Effector memory CD8-positive, alpha-beta T cell (primary cell): ENCODE results near the gene CHD9.
"Not testable (repeated sequence)": the region's sequence is repeated elsewhere in the genome, so short reads cannot be mapped to it uniquely, and the experiment has no call there.

Source experiments
- ATAC-seq: fragments of 150-1000 bp; cut with Tn5 transposase; replicated peaks from 2 replicates; pipeline ENCODE4 v1.10.0; 2021; ENCODE audit warnings: mild to moderate bottlenecking, moderate library complexity
- DNase-seq, 3 experiments: peaks; one replicate each; pipeline ENCODE4 v3.0.0; 2021
- H3K27ac Mint-ChIP-seq, 2 donors: one replicate each; pipeline ENCODE4 v1.8.0; 2022; ENCODE audit warnings: mild to moderate bottlenecking in 2 of 2, mixed read lengths in 2 of 2, moderate library complexity in 2 of 2
- H3K27me3 Mint-ChIP-seq, 2 donors: one replicate each; pipeline ENCODE4 v1.8.0; 2022; ENCODE audit warnings: mixed read lengths in 2 of 2
- H3K36me3 Mint-ChIP-seq: one replicate; pipeline ENCODE4 v1.8.0; 2022; ENCODE audit warnings: mild to moderate bottlenecking, moderate library complexity, mixed read lengths; ENCODE audit not compliant: insufficient read depth
- H3K4me1 Mint-ChIP-seq, 2 donors: one replicate each; pipeline ENCODE4 v1.8.0; 2022; ENCODE audit warnings: low read depth in 2 of 2, mixed read lengths in 2 of 2
- H3K4me3 Mint-ChIP-seq, 2 donors: one replicate each; pipeline ENCODE4 v1.8.0; 2022; ENCODE audit warnings: mild to moderate bottlenecking in 2 of 2, mixed read lengths in 2 of 2, moderate library complexity in 2 of 2
- H3K9me3 Mint-ChIP-seq, 2 donors: one replicate each; pipeline ENCODE4 v1.8.0; 2022; ENCODE audit warnings: mixed read lengths in 2 of 2

Gene CHD9

DNA sequence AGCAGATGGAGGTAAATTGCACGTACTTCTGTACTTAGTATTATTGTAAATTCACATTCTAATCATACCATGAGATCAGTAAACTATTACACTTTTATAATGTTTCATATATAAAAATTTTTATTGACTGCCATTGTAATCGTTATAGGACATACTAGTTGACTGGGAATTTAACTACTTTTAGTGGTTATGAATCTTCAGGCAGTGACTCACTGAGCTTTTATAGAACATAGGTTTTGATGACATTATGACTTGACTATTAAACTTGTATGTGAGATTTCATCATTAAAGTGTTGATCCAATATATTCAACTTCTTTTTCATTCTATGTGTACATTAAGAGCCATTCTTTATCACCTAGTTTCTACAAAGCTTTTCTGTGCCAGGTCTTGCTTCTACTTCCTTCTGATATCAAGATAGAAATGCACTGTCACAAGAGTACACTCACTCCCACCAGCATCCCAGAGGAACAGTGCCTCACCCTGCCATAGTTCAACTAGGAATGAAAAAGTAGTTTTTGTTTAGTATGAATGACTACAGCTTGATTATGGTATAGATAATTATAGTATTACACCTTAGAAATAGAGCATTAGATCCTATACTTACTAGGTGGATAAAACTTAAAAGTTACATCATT lies 237.1 kb downstream of the CHD9 start:
- no peak overlapping the region for H3K4me3 Mint-ChIP-seq
- peaks cover 50% of the 10 kb centered on the region for H3K36me3 Mint-ChIP-seq
- no peaks in the 10 kb centered on the region for H3K27me3 Mint-ChIP-seq
- DNase-seq (no peak), ATAC-seq (no peak)
- H3K4me1 Mint-ChIP-seq: peaks cover 0 to 2% of the 10 kb centered on the region in 2 donors
- no peak overlapping the region for H3K27ac Mint-ChIP-seq
- no peaks in the 10 kb centered on the region for H3K9me3 Mint-ChIP-seq

- H3K27ac Mint-ChIP-seq: no peak overlapping the region
- H3K27me3 Mint-ChIP-seq: no peaks in the 10 kb centered on the region
- H3K4me1 Mint-ChIP-seq: peaks cover 0 to 2% of the 10 kb centered on the region in 2 donors
- H3K36me3 Mint-ChIP-seq: peaks cover 43% of the 10 kb centered on the region
- DNase-seq (no peak), ATAC-seq (no peak)
- no peaks in the 10 kb centered on the region for H3K9me3 Mint-ChIP-seq
- H3K4me3 Mint-ChIP-seq: no peak overlapping the region
Measured at GRCh38 chr16:53297477-53297876, 242.7 kb downstream of the CHD9 start.

- H3K9me3 Mint-ChIP-seq: no peaks in the 10 kb centered on the region
- peaks cover 58% of the 10 kb centered on the region for H3K36me3 Mint-ChIP-seq
- H3K4me1 Mint-ChIP-seq: no peaks in the 10 kb centered on the region
- no peak for DNase-seq
- H3K27ac Mint-ChIP-seq: no peak overlapping the region
- no peaks in the 10 kb centered on the region for H3K27me3 Mint-ChIP-seq
- no peak for ATAC-seq
- H3K4me3 Mint-ChIP-seq: no peak overlapping the region
Measured at GRCh38 chr16:53304334-53304733, 249.5 kb downstream of the CHD9 start.

GRCh38 chr16:53305743-53306142 lies 251.0 kb downstream of the CHD9 start:
- Mint-ChIP-seq H3K9me3 (no peaks in the 10 kb centered on the region), H3K27me3 (no peaks in the 10 kb centered on the region), H3K4me3 (no peak overlapping the region), H3K36me3 (peaks cover 71% of the 10 kb centered on the region), H3K4me1 (no peaks in the 10 kb centered on the region), H3K27ac (no peak overlapping the region)
- ATAC-seq (no peak), DNase-seq (no peak)

DNA sequence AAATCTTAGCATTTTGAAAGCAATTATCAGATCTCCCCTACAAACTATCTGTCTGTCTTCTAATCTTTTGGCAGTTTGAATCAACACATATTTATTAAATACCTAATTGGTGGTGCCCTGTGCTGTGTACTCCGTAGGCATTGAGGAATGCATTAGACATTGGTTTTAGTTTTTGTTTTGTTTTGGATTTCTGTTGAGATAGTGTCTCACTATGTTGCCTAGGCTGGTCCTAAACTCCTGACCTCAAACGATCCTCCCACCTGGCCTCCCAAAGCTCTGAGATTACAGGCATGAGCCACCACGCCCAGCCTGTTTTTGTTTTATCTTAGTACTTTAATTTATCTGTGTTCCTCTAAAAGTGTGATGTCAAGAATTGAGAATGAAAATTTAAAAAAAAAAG lies 254.7 kb downstream of the CHD9 start:
- DNase-seq: no peak
- Mint-ChIP-seq H3K27me3 (no peaks in the 10 kb centered on the region), H3K4me3 (no peak overlapping the region), H3K9me3 (no peaks in the 10 kb centered on the region), H3K36me3 (peaks cover 75% of the 10 kb centered on the region), H3K4me1 (no peaks in the 10 kb centered on the region), H3K27ac (peak overlapping the region in 1 of 2 donors; percentile 31)
- ATAC-seq: no peak

DNA sequence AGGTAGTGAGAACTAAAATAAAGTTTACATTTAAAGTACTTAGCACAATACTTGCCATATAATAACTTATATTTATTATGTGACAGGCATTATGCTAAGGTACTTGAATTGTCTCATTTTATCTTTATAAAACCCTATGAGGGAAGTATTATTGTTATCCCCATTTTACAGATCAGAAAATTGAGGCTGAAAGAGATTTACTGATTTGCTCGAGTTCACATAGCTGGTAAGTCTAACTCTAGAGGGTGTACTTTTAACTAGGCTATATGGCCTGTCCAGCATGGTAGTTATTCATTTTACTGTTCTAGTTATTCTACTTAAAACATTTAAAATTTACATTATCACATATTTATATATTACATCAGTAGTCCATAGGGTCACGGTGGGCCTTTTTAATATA lies 266.2 kb downstream of the CHD9 start:
- H3K4me1 Mint-ChIP-seq: no peaks in the 10 kb centered on the region
- H3K9me3 Mint-ChIP-seq: no peaks in the 10 kb centered on the region
- ATAC-seq (no peak), DNase-seq (no peak)
- no peak overlapping the region for H3K27ac Mint-ChIP-seq
- H3K4me3 Mint-ChIP-seq: no peak overlapping the region
- no peaks in the 10 kb centered on the region for H3K27me3 Mint-ChIP-seq
- peaks cover 36% of the 10 kb centered on the region for H3K36me3 Mint-ChIP-seq

DNA sequence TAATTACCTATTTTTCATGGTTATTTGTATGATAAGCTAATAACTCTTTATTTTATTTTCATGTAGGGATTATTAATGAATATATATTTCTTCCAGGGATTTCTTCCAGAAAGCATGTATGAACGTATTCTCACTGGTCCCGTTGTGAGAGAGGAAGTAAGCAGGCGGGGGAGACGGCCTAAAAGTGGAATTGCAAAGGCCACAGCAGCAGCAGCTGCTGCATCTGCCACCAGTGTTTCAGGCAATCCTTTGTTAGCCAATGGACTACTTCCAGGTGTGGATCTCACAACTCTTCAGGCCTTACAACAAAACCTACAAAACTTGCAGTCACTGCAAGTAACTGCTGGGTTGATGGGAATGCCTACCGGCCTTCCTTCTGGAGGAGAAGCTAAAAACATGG lies 269.1 kb downstream of the CHD9 start:
- DNase-seq (no peak), ATAC-seq (no peak)
- peaks cover 12% of the 10 kb centered on the region for H3K36me3 Mint-ChIP-seq
- no peaks in the 10 kb centered on the region for H3K9me3 Mint-ChIP-seq
- H3K27ac Mint-ChIP-seq: no peak overlapping the region
- H3K27me3 Mint-ChIP-seq: no peaks in the 10 kb centered on the region
- no peaks in the 10 kb centered on the region for H3K4me1 Mint-ChIP-seq
- H3K4me3 Mint-ChIP-seq: no peak overlapping the region

DNA sequence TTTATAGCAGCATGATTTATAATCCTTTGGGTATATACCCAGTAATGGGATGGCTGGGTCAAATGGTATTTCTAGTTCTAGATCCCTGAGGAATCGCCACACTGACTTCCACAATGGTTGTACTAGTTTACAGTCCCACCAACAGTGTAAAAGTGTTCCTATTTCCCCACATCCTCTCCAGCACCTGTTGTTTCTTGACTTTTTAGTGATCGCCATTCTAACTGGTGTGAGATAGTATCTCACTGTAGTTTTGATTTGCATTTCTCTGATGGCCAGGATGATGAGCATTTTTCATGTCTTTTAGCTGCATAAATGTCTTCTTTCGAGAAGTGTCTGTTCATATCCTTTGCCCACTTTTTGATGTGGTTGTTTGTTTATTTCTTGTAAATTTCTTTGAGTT lies 276.2 kb downstream of the CHD9 start:
- ATAC-seq, H3K9me3 Mint-ChIP-seq, H3K27ac Mint-ChIP-seq, DNase-seq, H3K36me3 Mint-ChIP-seq, H3K4me3 Mint-ChIP-seq, H3K27me3 Mint-ChIP-seq: not testable (repeated sequence)
- H3K4me1 Mint-ChIP-seq: peaks cover 11 to 17% of the 10 kb centered on the region in 2 donors

DNA sequence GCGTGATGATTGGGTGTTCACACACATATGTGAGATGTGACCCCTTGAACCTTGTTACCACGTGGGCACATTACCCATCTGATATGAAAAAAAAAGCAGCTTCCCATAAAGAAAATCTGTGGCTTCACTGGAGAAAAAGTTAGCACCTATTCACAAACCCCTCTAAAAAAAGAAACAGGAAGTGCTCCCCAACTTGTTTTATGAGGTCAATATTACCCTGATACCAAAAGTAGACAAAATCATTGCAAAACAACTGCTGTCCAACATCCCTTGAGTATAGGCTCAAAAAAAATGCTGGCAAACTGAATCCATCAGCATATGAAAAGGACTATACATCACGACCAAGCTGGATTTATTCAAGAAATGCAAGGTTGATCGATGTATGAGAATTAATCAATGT lies 279.8 kb downstream of the CHD9 start:
- Mint-ChIP-seq H3K36me3 (no peaks in the 10 kb centered on the region), H3K27me3 (no peaks in the 10 kb centered on the region), H3K27ac (peak overlapping the region in 1 of 2 donors; percentile 17), H3K4me1 (peaks cover 13 to 17% of the 10 kb centered on the region in 2 donors), H3K4me3 (peak overlapping the region in 1 of 2 donors; percentile 7), H3K9me3 (no peaks in the 10 kb centered on the region)
- ATAC-seq: no peak
- no peak for DNase-seq

- H3K4me3 Mint-ChIP-seq: no peak overlapping the region
- no peaks in the 10 kb centered on the region for H3K36me3 Mint-ChIP-seq
- no peaks in the 10 kb centered on the region for H3K27me3 Mint-ChIP-seq
- H3K27ac Mint-ChIP-seq: no peak overlapping the region
- DNase-seq (no peak), ATAC-seq (no peak)
- peaks cover 13 to 17% of the 10 kb centered on the region in 2 donors for H3K4me1 Mint-ChIP-seq
- no peaks in the 10 kb centered on the region for H3K9me3 Mint-ChIP-seq
Measured at GRCh38 chr16:53337294-53337693, 282.5 kb downstream of the CHD9 start.

- peaks cover 3 to 4% of the 10 kb centered on the region in 2 donors for H3K4me1 Mint-ChIP-seq
- H3K4me3 Mint-ChIP-seq: no peak overlapping the region
- ATAC-seq (no peak), DNase-seq (no peak)
- H3K27ac Mint-ChIP-seq: no peak overlapping the region
- H3K27me3 Mint-ChIP-seq: no peaks in the 10 kb centered on the region
- no peaks in the 10 kb centered on the region for H3K36me3 Mint-ChIP-seq
- H3K9me3 Mint-ChIP-seq: no peaks in the 10 kb centered on the region
Measured at GRCh38 chr16:53341792-53342191, 287.0 kb downstream of the CHD9 start.

- no peak for DNase-seq
- ATAC-seq: no peak
- H3K9me3 Mint-ChIP-seq: no peaks in the 10 kb centered on the region
- no peaks in the 10 kb centered on the region for H3K36me3 Mint-ChIP-seq
- H3K4me1 Mint-ChIP-seq: peaks cover 0 to 4% of the 10 kb centered on the region in 2 donors
- H3K27ac Mint-ChIP-seq: no peak overlapping the region
- H3K27me3 Mint-ChIP-seq: peaks cover 16 to 21% of the 10 kb centered on the region in 2 donors
- H3K4me3 Mint-ChIP-seq: no peak overlapping the region
Measured at GRCh38 chr16:53355064-53355463, 300.3 kb downstream of the CHD9 start.

DNA sequence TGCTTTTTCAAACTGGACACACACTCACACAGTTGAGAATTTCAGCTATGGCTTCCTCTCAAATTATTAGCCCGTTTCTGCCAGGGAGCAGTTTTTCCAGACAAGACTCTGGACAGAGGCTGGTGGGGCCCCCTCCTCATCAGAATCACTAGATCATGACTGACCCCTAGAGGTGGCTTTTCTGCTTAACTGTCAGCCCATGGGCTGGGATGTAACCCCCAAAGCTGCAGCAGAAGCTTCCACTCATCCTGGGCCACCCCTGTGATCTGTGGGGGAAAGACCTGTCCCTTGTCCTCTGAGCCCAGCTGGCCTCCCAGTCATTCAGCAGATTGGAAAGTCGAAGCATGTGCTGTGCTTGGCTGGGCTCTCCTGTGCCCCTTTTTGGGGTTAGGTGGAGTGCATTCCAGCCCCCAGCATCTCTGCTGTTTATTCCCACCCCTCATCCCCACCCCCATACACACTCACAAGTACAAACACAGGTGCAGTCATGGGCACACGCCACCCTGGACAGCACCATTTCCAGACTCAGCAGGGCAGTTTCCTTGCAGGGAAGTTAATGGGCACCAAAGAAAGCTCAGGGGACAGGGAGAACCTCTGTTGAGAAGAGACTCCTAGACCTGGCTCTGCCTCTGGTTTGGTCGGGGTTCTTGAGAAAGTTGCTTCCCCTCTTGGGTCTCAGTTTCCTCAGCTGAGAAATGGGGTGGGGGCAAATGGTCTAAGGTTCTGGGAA lies 301.9 kb downstream of the CHD9 start:
- Mint-ChIP-seq H3K4me3 (no peak overlapping the region), H3K27ac (no peak overlapping the region), H3K27me3 (peaks cover 16 to 29% of the 10 kb centered on the region in 2 donors), H3K9me3 (no peaks in the 10 kb centered on the region), H3K36me3 (no peaks in the 10 kb centered on the region), H3K4me1 (peaks cover 0 to 4% of the 10 kb centered on the region in 2 donors)
- ATAC-seq: no peak
- no peak for DNase-seq

GRCh38 chr16:53357208-53357586 lies 302.4 kb downstream of the CHD9 start:
- H3K36me3 Mint-ChIP-seq: no peaks in the 10 kb centered on the region
- DNase-seq (no peak), ATAC-seq (no peak)
- H3K9me3 Mint-ChIP-seq: no peaks in the 10 kb centered on the region
- H3K27ac Mint-ChIP-seq: no peak overlapping the region
- peaks cover 0 to 4% of the 10 kb centered on the region in 2 donors for H3K4me1 Mint-ChIP-seq
- peaks cover 16 to 29% of the 10 kb centered on the region in 2 donors for H3K27me3 Mint-ChIP-seq
- H3K4me3 Mint-ChIP-seq: no peak overlapping the region
